GM21717 (cell line): ENCODE measurements around the gene TMEM35A.
"Not testable (repeated sequence)": the region's sequence is repeated elsewhere in the genome, so short reads cannot be mapped to it uniquely, and the experiment has no call there.

Source experiments
- ATAC-seq: cut with Tn5 transposase; IDR thresholded peaks from one replicate; pipeline ENCODE4 v1.9.1; 2021; ENCODE audit warnings: mild to moderate bottlenecking, moderate library complexity; ENCODE audit not compliant: unreplicated experiment

TMEM35A gene

GRCh38 chrX:101078716-101079598, at the start of gene TMEM35A:
TMEM35A (plus strand) TSS chrX:101078879; CDS start chrX:101079003, 124 bp downstream.
- ATAC-seq: no peak

GRCh38 chrX:101029665-101030064, 49.0 kb upstream of the TMEM35A start:
- ATAC-seq: no peak

GRCh38 chrX:101037231-101037630, 41.4 kb upstream of the TMEM35A start:
- ATAC-seq: no peak

- no peak for ATAC-seq
Observed at GRCh38 chrX:101040197-101040596, 38.5 kb upstream of the TMEM35A start.

GRCh38 chrX:101051153-101051548, 27.5 kb upstream of the TMEM35A start:
- ATAC-seq: peak; percentile 15

- peak; percentile 98 for ATAC-seq
Observed at GRCh38 chrX:101051549-101052302, 27.0 kb upstream of the TMEM35A start, which contains the start of gene TRMT2B. TRMT2B (minus strand) TSS chrX:101052111; CDS start chrX:101042289, 9,822 bp downstream.

GRCh38 chrX:101056551-101056950, 22.1 kb upstream of the TMEM35A start:
- ATAC-seq: not testable (repeated sequence)

- peak; percentile 89 for ATAC-seq
Observed at GRCh38 chrX:101057093-101057714, 21.5 kb upstream of the TMEM35A start.

GRCh38 chrX:101062176-101062575, 16.5 kb upstream of the TMEM35A start:
- no peak for ATAC-seq

- no peak for ATAC-seq
Observed at GRCh38 chrX:101071582-101071981, 7.1 kb upstream of the TMEM35A start.

- no peak for ATAC-seq
Observed at GRCh38 chrX:101079736-101080270, 1.1 kb downstream of the TMEM35A start.

- ATAC-seq: no peak
Observed at GRCh38 chrX:101080326-101081124, 1.8 kb downstream of the TMEM35A start.

- no peak for ATAC-seq
Observed at GRCh38 chrX:101081231-101081630, 2.6 kb downstream of the TMEM35A start.

- ATAC-seq: no peak
Observed at GRCh38 chrX:101091817-101092216, 13.1 kb downstream of the TMEM35A start.

GRCh38 chrX:101097546-101098453, 19.1 kb downstream of the TMEM35A start, which contains the start of gene CENPI:
CENPI (plus strand) TSS chrX:101098204; CDS start chrX:101101071, 2,867 bp downstream.
- peak; percentile 99 for ATAC-seq

GRCh38 chrX:101108284-101108683, 29.6 kb downstream of the TMEM35A start:
- no peak for ATAC-seq

- no peak for ATAC-seq
Observed at GRCh38 chrX:101117701-101118100, 39.0 kb downstream of the TMEM35A start.

GRCh38 chrX:101136235-101136634, 57.6 kb downstream of the TMEM35A start:
- ATAC-seq: no peak
